Choroid plexus epithelial cell (primary cell): ENCODE results near the gene MICALL1.

Experiments used
- DNase-seq: peaks from one replicate; pipeline ENCODE4 v3.0.0-alpha.2; 2010; ENCODE audit warnings: low read depth
- H3K4me3 ChIP-seq: 2 replicates; pipeline ENCODE4 v1.5.1; 2011; ENCODE audit warnings: low read depth, mild to moderate bottlenecking, control low read depth, low read length, moderate library complexity
- CTCF ChIP-seq: conservative IDR thresholded peaks from 2 replicates; pipeline ENCODE4 v1.5.1; 2011; ENCODE audit warnings: low read depth, mild to moderate bottlenecking, control low read depth, inconsistent platforms, low read length, moderate library complexity

MICALL1 gene

GRCh38 chr22:37896181-37896592 lies 9.9 kb upstream of the MICALL1 start:
- DNase-seq: peak; percentile 71
- no peak for TF ChIP-seq CTCF
- no peak overlapping the region for H3K4me3 ChIP-seq

- TF ChIP-seq CTCF: no peak
- DNase-seq: no peak
- no peak overlapping the region for H3K4me3 ChIP-seq
Observed at GRCh38 chr22:37896939-37897338, 9.2 kb upstream of the MICALL1 start.

- no peak for DNase-seq
- TF ChIP-seq CTCF: no peak
- H3K4me3 ChIP-seq: no peak overlapping the region
Observed at GRCh38 chr22:37897807-37898206, 8.3 kb upstream of the MICALL1 start.

GRCh38 chr22:37898441-37899181 lies 7.5 kb upstream of the MICALL1 start:
- H3K4me3 ChIP-seq: no peak overlapping the region
- no peak for TF ChIP-seq CTCF
- no peak for DNase-seq

- peak; percentile 98 for DNase-seq
- TF ChIP-seq CTCF: no peak
- H3K4me3 ChIP-seq: peak overlapping the region; percentile 68
Observed at GRCh38 chr22:37904572-37905533, 1.2 kb upstream of the MICALL1 start.

GRCh38 chr22:37906364-37907008 lies 389 bp downstream of the MICALL1 start:
- TF ChIP-seq CTCF: no peak
- no peak for DNase-seq
- H3K4me3 ChIP-seq: peak overlapping the region; percentile 68
